A673 (cell line): Measurements from ENCODE around the gene ENGASE.

Experiments
- CTCF ChIP-seq: fragments of 300-800, 200-600 bp; sonication (generic); conservative IDR thresholded peaks from 2 replicates; pipeline ENCODE4 v1.5.1; 2017; ENCODE audit warnings: low read depth, mild to moderate bottlenecking, antibody characterized with exemption, low read length, moderate library complexity, mixed read lengths
- EZH2 ChIP-seq: fragments of 200-600 bp; sonication (generic); IDR thresholded peaks from 2 replicates; pipeline ENCODE4 v1.6.1; 2017; ENCODE audit warnings: borderline replicate concordance, low read depth, mild to moderate bottlenecking, mixed read lengths, antibody characterized with exemption, low read length; ENCODE audit not compliant: poor library complexity, severe bottlenecking

- TF ChIP-seq CTCF: peak; percentile 52
- TF ChIP-seq EZH2: no peak
These were observed 16.0 kb downstream of the ENGASE start for GRCh38 chr17:79090443-79091225.
